GM21529 (cell line): ENCODE measurements around the gene SERP1.

Experiments
- ATAC-seq: cut with Tn5 transposase; IDR thresholded peaks from one replicate; pipeline ENCODE4 v1.9.1; 2021; ENCODE audit not compliant: unreplicated experiment

SERP1 gene

GRCh38 chr3:150494411-150494977 is 51.8 kb downstream of the SERP1 start:
- no peak for ATAC-seq
